Activated T-cell treated with anti-CD3 and anti-CD28 coated beads, Interleukin-2, amount 50 U/mL, for 24 hours (primary cell): ENCODE measurements around the gene ABI3BP.

ENCODE experiments used
- DNase-seq: peaks from one replicate; pipeline ENCODE4 v3.0.0-alpha.2; 2020
- H3K27ac Mint-ChIP-seq: 2 replicates; pipeline ENCODE4 v1.8.0; 2020; ENCODE audit warnings: mild to moderate bottlenecking, mixed read lengths
- H3K27me3 Mint-ChIP-seq: 2 replicates; pipeline ENCODE4 v1.8.0; 2020; ENCODE audit warnings: mixed read lengths
- H3K36me3 Mint-ChIP-seq: 2 replicates; pipeline ENCODE4 v1.8.0; 2020; ENCODE audit warnings: low read depth, mixed read lengths
- H3K4me1 Mint-ChIP-seq: 2 replicates; pipeline ENCODE4 v1.8.0; 2020; ENCODE audit warnings: low read depth, mixed read lengths
- H3K4me3 Mint-ChIP-seq: 2 replicates; pipeline ENCODE4 v1.8.0; 2020; ENCODE audit warnings: mild to moderate bottlenecking, moderate library complexity, mixed read lengths
- H3K9me3 Mint-ChIP-seq: 2 replicates; pipeline ENCODE4 v1.8.0; 2020; ENCODE audit warnings: mixed read lengths

The ABI3BP gene

DNA sequence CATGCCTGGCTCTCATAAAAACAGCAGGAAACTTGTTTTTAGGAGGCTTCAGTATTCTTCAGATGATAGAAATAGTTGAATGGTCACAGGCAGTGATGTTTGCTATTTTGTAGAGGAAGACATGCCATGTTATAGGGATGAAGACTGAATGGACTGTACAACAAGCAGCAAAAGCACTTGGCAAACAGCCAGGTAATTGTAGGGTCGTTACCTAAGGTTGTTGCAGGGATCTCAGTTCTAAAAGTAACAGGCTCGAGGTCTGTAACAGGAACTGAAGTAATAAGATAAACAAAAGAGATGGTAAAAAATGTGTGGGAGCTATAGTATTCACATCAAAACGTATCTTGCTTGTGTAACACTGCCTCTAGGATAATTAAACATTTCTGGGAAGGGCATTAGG lies 167.6 kb downstream of the ABI3BP start:
- Mint-ChIP-seq H3K4me1 (no peaks in the 10 kb centered on the region), H3K27ac (no peak overlapping the region), H3K9me3 (no peaks in the 10 kb centered on the region), H3K36me3 (no peaks in the 10 kb centered on the region), H3K27me3 (peaks cover 44% of the 10 kb centered on the region), H3K4me3 (no peak overlapping the region)
- no peak for DNase-seq

DNA sequence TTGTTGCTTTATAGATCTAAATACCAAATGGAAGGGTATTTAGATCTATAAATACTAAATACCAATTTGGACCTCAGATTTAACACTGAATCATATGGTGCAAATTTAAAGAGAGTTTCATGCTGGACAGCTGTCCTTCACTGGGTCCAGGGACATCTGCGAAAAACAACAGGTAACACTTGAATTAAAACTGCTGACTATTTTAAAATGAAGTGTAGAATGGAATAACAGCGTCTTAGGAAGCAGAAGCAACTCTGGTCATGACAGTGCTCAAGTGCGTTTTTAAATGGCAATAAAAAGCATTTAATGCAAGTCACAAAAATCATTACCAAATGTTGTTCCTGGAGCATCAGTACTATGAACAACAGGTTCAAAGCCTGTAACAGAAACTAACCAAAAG lies 177.6 kb downstream of the ABI3BP start:
- Mint-ChIP-seq H3K27me3 (peaks cover 22% of the 10 kb centered on the region), H3K36me3 (no peaks in the 10 kb centered on the region), H3K4me3 (no peak overlapping the region), H3K4me1 (no peaks in the 10 kb centered on the region), H3K9me3 (no peaks in the 10 kb centered on the region), H3K27ac (no peak overlapping the region)
- no peak for DNase-seq

DNA sequence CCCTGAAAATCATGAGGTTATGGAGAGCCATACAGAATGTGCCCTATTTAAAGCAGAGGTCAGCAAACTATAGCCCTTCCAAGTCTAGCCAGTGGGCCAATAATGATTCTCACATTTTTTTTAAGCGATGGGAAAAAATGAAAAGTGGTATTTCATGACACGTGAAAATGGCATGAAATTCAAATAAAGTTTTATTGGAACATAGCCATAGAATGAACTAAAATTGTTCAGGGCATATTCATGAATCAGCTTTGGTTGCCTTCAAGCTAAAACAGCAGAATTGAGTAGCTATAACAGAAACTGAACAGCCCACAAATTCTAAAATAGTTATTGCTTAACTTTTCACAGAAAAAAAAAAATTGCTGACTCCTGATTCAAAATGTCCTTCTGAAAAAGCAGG lies 179.4 kb downstream of the ABI3BP start:
- Mint-ChIP-seq H3K4me1 (no peaks in the 10 kb centered on the region), H3K9me3 (no peaks in the 10 kb centered on the region), H3K4me3 (no peak overlapping the region), H3K27me3 (peaks cover 24% of the 10 kb centered on the region), H3K36me3 (no peaks in the 10 kb centered on the region), H3K27ac (no peak overlapping the region)
- no peak for DNase-seq

DNA sequence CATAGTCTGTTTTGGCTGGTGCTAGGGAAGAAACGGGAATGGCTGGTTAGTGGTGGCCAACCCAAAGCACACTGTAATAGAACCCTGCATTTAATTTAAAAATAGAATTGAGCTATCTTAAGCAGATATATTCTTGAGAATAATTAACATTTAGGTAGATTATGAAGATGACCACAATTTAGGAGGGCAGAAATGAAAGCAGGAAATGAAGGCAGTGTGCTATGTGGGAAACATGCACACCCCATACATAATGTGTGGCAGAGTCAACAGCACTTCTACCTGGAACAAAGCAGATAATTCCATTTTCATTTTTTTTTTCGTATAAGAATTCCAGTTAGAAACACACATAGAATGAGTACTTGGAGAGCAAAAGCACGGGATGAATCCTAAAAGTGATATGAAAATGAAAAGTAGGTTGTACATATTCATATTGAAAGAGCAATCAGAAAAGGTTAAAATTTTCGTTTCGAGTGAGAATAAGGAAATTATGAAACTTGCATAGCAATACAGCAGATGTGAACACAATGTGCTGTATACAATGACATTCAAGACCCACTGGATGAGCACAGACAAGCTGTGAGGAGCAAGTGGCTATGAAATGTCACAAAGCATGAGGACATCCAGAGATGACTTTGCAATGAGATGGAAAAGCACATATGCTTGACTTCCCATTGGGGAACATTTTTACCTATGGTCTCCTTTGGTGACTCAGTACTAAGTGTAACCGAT lies 181.3 kb downstream of the ABI3BP start:
- Mint-ChIP-seq H3K36me3 (no peaks in the 10 kb centered on the region), H3K27me3 (peaks cover 28% of the 10 kb centered on the region), H3K9me3 (no peaks in the 10 kb centered on the region), H3K4me1 (no peaks in the 10 kb centered on the region), H3K27ac (no peak overlapping the region), H3K4me3 (no peak overlapping the region)
- DNase-seq: no peak

DNA sequence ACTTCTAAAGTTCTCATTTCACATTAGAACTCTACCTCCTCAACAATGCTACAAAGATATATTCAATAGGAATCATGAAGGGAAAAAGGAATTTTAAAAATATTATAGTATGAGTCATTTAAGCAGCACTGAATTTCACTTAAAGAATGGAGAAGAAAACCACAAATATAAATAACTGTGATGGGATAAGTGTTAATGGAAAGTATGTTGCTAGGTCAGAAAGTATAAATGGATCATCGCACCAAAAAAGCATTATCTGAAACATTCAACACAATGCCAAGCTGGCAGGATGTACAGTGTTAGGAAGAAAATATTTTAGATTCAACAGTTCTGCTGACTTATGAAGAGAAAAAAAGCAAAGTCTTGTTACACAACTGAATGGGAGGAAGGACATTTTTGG lies 182.6 kb downstream of the ABI3BP start:
- H3K27ac Mint-ChIP-seq: no peak overlapping the region
- H3K4me1 Mint-ChIP-seq: no peaks in the 10 kb centered on the region
- no peaks in the 10 kb centered on the region for H3K36me3 Mint-ChIP-seq
- H3K27me3 Mint-ChIP-seq: peaks cover 23% of the 10 kb centered on the region
- no peak overlapping the region for H3K4me3 Mint-ChIP-seq
- no peaks in the 10 kb centered on the region for H3K9me3 Mint-ChIP-seq
- DNase-seq: no peak

DNA sequence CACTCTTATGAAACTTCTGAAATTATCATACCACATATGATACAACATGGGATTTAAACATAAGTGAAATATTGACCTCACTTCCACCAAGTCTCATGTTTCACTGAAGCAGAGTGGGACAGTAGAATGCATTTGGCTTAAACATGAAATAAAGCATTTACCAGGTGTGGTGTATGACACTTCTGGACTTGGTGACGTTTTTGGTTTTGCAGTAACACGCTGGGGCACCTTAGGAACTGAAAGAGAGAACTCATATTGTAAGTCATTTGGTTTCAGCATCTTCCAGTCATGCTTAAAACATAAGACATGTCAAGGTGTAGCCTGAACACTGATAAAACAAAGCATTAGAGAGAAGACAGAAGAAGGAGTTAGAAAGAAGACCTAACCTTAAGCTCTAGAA lies 188.6 kb downstream of the ABI3BP start:
- H3K4me3 Mint-ChIP-seq: no peak overlapping the region
- no peaks in the 10 kb centered on the region for H3K36me3 Mint-ChIP-seq
- no peaks in the 10 kb centered on the region for H3K9me3 Mint-ChIP-seq
- no peaks in the 10 kb centered on the region for H3K4me1 Mint-ChIP-seq
- DNase-seq: no peak
- peaks cover 11% of the 10 kb centered on the region for H3K27me3 Mint-ChIP-seq
- no peak overlapping the region for H3K27ac Mint-ChIP-seq

DNA sequence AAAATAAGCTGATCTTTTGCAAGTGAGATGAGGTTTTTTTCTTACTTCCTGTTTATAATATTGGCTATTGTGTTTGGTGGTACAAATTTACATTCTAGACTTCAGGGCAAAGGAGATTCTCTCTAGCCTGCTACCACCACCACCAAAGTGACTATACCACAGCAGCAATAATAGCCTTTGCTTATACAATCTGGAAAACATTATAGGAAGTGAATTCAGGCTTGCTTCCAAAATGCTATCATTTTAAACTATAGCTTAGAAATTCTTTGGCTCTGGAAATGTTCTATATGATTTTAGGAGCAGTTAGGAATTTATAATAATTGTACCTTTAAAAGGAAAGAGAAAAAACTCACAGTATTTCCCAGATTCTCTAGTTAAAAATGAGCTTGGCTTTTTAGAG lies 189.5 kb downstream of the ABI3BP start:
- Mint-ChIP-seq H3K27ac (no peak overlapping the region), H3K4me3 (no peak overlapping the region), H3K27me3 (peaks cover 6% of the 10 kb centered on the region), H3K9me3 (no peaks in the 10 kb centered on the region), H3K4me1 (no peaks in the 10 kb centered on the region), H3K36me3 (no peaks in the 10 kb centered on the region)
- no peak for DNase-seq

DNA sequence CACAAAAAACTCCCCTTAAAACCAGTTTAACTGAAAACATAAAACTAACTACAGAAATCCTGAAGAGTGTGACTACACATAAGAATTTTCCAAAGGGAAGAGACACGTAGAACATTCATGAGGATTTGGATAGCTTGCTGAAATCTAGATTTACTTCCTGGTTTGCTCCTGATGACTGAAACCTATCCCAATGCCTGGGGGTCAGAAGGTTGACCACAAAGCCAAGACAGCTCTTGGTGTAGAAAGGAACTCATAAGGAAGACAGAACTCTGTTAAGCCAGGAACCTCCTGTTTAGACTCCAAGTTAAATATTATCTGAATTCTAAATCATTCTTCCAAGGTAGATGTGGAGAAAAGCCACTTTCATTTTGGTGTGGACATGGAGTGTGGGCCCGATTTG lies 191.1 kb downstream of the ABI3BP start:
- Mint-ChIP-seq H3K9me3 (no peaks in the 10 kb centered on the region), H3K4me3 (no peak overlapping the region), H3K4me1 (no peaks in the 10 kb centered on the region), H3K27me3 (peaks cover 2% of the 10 kb centered on the region), H3K27ac (no peak overlapping the region), H3K36me3 (no peaks in the 10 kb centered on the region)
- DNase-seq: no peak

DNA sequence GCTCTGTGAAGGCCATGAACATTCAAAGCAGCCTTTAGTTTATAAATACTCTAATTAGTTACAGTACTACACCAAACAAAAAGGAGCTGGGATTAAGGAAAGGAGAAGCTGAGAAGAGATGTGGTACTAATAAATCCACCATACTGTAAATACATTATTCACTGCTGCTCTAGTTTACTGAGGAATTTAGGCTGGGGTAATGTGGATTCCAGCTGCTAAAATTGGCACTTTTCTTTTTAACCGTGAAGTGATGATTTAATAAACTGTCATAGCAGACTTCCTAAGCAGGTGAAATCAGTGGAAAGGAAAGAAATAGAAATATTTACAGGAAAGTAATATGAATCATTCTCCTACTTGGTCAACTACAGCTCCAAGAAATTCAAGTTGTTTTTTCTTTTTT lies 195.2 kb downstream of the ABI3BP start:
- Mint-ChIP-seq H3K4me1 (peaks cover 6% of the 10 kb centered on the region), H3K27ac (no peak overlapping the region)

DNA sequence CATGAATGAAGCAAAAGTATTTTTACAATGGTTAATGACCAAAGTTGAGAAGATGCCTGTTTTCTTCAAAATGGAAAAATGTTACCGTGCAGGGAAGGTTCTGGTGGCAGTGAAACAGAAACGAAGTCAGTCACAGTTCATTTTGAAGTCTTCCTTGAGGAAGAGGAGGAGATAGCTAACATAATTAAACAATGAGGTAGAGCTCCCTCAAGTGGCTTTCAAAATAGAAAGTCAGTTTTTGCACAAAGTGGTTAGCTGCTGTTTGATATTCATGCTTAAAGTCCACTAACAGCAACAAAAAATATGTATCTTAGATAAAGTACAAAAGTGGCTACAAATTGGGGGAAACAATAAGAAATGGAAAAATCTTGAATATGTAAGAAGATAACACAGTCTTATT lies 196.7 kb downstream of the ABI3BP start:
- Mint-ChIP-seq H3K4me1 (peaks cover 6% of the 10 kb centered on the region), H3K4me3 (no peak overlapping the region), H3K36me3 (no peaks in the 10 kb centered on the region), H3K27ac (no peak overlapping the region), H3K27me3 (no peaks in the 10 kb centered on the region), H3K9me3 (no peaks in the 10 kb centered on the region)
- DNase-seq: no peak

More for the DNA sequence above, 195.2 kb downstream of the ABI3BP start:
- Mint-ChIP-seq H3K9me3 (no peaks in the 10 kb centered on the region), H3K4me3 (no peak overlapping the region), H3K36me3 (no peaks in the 10 kb centered on the region), H3K27me3 (no peaks in the 10 kb centered on the region)
- DNase-seq: no peak

DNA sequence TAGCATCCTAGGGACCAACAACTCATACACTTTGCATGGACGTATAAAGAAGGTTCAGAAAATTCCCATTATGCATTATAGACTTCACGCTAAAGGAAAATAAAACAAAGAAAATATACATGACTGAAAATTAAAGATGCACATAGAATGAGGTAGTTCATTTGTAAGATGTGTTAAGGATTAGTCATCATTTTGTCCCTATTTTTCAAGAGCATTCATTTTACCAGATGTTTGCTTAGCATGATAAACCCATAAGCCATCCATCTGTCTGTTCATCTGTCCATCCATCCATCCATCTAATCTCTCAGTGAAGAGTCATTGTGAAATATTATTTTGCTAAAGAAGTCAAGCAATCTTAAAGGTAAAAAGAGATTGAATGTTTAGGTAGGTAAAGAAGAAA lies 203.6 kb downstream of the ABI3BP start:
- Mint-ChIP-seq H3K4me1 (no peaks in the 10 kb centered on the region), H3K9me3 (peaks cover 3% of the 10 kb centered on the region), H3K27ac (no peak overlapping the region), H3K36me3 (no peaks in the 10 kb centered on the region), H3K4me3 (no peak overlapping the region), H3K27me3 (no peaks in the 10 kb centered on the region)
- DNase-seq: no peak

DNA sequence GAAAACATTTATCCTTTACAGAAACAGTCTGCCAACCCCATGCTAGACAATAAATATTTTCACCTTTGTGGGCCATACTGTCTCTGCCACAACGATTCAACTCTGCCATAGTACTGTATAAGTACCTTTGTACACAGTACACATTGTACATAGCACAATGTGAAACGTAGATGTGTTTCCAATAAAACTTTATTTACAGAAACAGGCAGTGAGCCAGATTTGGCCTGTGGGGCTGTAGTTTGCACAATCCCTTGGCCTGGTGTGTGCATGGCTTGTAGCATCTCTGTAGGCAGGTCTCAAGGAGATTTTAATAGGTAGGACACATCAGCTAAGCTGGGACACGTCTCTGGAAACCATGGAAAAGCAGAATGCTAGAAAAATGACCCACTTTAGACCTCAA lies 209.6 kb downstream of the ABI3BP start:
- H3K27ac Mint-ChIP-seq: no peak overlapping the region
- no peaks in the 10 kb centered on the region for H3K27me3 Mint-ChIP-seq
- H3K4me1 Mint-ChIP-seq: no peaks in the 10 kb centered on the region
- H3K36me3 Mint-ChIP-seq: no peaks in the 10 kb centered on the region
- DNase-seq: no peak
- H3K9me3 Mint-ChIP-seq: peaks cover 3% of the 10 kb centered on the region
- no peak overlapping the region for H3K4me3 Mint-ChIP-seq

DNA sequence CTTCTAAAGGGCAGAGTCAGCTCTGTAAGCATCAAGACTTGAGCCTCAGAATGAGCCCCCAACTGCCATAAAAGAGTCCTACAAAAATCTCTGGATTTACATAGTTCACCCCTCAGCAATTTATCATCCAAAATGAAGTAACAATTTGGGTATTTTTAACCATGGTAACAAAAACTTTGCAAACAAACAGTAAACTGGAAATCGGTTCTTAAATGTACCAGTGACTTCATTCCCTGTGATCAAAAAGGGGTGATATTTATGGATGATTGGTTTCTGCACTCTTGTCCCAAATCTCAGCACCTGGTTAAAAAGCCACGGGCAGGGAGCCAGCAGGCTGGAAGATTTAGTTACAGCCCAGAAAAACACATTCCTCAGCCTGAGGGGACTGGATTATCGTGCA lies 210.3 kb downstream of the ABI3BP start:
- DNase-seq: no peak
- H3K27ac Mint-ChIP-seq: no peak overlapping the region
- H3K4me3 Mint-ChIP-seq: no peak overlapping the region
- no peaks in the 10 kb centered on the region for H3K27me3 Mint-ChIP-seq
- peaks cover 3% of the 10 kb centered on the region for H3K9me3 Mint-ChIP-seq
- no peaks in the 10 kb centered on the region for H3K36me3 Mint-ChIP-seq
- H3K4me1 Mint-ChIP-seq: no peaks in the 10 kb centered on the region

DNA sequence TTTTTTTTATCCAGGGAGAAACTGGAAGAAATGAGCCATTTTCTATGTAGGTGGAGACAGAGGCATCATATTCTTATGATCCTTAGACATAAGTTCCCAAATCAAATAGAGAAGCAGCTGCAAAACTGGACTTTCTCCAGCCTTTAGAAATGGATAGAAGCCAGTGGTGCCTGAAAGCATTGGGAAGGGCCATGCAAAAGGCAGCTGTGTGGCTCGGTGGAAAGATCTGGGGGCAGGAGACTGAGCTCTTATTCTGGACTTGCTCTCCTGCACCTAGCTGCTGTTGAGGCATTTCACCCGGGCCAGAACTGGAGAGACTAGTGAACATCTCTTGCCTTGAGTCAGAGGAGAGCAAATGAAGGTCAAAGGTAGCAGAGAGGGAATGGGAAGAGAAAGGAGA lies 210.9 kb downstream of the ABI3BP start:
- no peaks in the 10 kb centered on the region for H3K27me3 Mint-ChIP-seq
- no peaks in the 10 kb centered on the region for H3K4me1 Mint-ChIP-seq
- H3K36me3 Mint-ChIP-seq: no peaks in the 10 kb centered on the region
- DNase-seq: no peak
- no peak overlapping the region for H3K4me3 Mint-ChIP-seq
- H3K9me3 Mint-ChIP-seq: peaks cover 3% of the 10 kb centered on the region
- no peak overlapping the region for H3K27ac Mint-ChIP-seq

DNA sequence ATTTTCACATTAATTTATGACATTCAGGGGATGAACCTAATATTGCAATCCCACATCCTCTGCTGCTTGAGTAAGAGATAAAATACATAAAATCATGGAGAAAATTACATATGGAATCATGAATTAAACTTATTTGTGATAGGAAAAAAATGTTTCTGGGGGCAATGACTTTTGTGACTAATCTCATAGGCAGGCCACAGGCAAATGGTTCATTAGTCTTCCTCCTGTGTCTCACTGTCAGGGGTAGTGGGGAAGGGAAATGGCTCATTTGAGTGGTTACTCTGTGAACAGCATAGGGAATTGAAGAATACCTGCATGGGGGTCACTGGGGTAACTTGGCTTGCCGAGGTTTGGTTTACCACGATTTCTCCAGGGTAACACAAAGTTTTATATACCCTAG lies 211.9 kb downstream of the ABI3BP start:
- Mint-ChIP-seq H3K4me3 (no peak overlapping the region), H3K9me3 (peaks cover 3% of the 10 kb centered on the region), H3K36me3 (no peaks in the 10 kb centered on the region), H3K27ac (no peak overlapping the region), H3K27me3 (no peaks in the 10 kb centered on the region), H3K4me1 (no peaks in the 10 kb centered on the region)
- DNase-seq: no peak

DNA sequence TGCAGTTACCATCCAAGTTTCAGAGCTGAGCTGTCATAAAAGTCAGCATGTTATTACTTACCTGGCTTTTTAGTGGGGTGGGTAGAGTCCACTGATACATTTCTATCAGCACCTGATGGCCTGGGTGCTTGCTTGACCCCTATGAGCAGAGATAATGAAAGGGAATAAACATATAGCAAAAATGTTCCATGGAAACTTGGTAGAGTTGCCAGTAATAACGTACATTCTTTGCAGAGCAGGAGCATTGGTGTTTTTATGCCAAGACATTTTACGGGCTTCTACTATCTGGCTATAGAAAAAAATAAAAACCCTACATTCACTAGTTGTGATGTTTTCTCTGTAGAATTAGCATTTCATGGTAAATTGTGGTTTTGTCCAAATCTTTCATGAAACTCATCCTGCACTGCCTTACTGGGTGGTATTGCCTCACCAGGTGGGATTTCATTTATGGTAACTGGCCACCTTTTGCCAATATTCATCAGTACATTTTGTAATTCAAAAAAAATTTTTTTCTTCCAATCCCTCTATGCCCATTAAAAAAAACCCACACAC lies 213.1 kb downstream of the ABI3BP start:
- no peak overlapping the region for H3K4me3 Mint-ChIP-seq
- DNase-seq: no peak
- no peaks in the 10 kb centered on the region for H3K4me1 Mint-ChIP-seq
- H3K36me3 Mint-ChIP-seq: no peaks in the 10 kb centered on the region
- no peaks in the 10 kb centered on the region for H3K9me3 Mint-ChIP-seq
- H3K27me3 Mint-ChIP-seq: no peaks in the 10 kb centered on the region
- no peak overlapping the region for H3K27ac Mint-ChIP-seq
